Choroid plexus epithelial cell (primary cell): ENCODE measurements around the gene RBFOX1.

ENCODE experiments used
- DNase-seq: peaks from one replicate; pipeline ENCODE4 v3.0.0-alpha.2; 2010; ENCODE audit warnings: low read depth
- H3K4me3 ChIP-seq: 2 replicates; pipeline ENCODE4 v1.5.1; 2011; ENCODE audit warnings: low read depth, mild to moderate bottlenecking, control low read depth, low read length, moderate library complexity
- CTCF ChIP-seq: conservative IDR thresholded peaks from 2 replicates; pipeline ENCODE4 v1.5.1; 2011; ENCODE audit warnings: low read depth, mild to moderate bottlenecking, control low read depth, inconsistent platforms, low read length, moderate library complexity

RBFOX1 gene

GRCh38 chr16:7571366-7571765 lies 238.7 kb downstream of the RBFOX1 start:
- DNase-seq = no peak
- no peak for TF ChIP-seq CTCF
- H3K4me3 ChIP-seq = no peak overlapping the region

GRCh38 chr16:7577588-7577987 lies 244.9 kb downstream of the RBFOX1 start:
- no peak for TF ChIP-seq CTCF
- DNase-seq = no peak
- H3K4me3 ChIP-seq = no peak overlapping the region

GRCh38 chr16:7579454-7579853 lies 246.8 kb downstream of the RBFOX1 start:
- H3K4me3 ChIP-seq = no peak overlapping the region
- no peak for DNase-seq
- no peak for TF ChIP-seq CTCF

GRCh38 chr16:7581175-7581574 lies 248.5 kb downstream of the RBFOX1 start:
- no peak overlapping the region for H3K4me3 ChIP-seq
- no peak for DNase-seq
- no peak for TF ChIP-seq CTCF

- no peak overlapping the region for H3K4me3 ChIP-seq
- TF ChIP-seq CTCF = no peak
- DNase-seq = no peak
Observed at GRCh38 chr16:7583396-7583795, 250.8 kb downstream of the RBFOX1 start.

- TF ChIP-seq CTCF = no peak
- no peak overlapping the region for H3K4me3 ChIP-seq
- DNase-seq = no peak
Observed at GRCh38 chr16:7584561-7584960, 251.9 kb downstream of the RBFOX1 start.

- DNase-seq = no peak
- H3K4me3 ChIP-seq = no peak overlapping the region
- no peak for TF ChIP-seq CTCF
Observed at GRCh38 chr16:7585705-7586104, 253.1 kb downstream of the RBFOX1 start.
